GM12892 (cell line): Measurements from ENCODE around the gene CDK11A.

Source experiments
- POLR2A ChIP-seq: IDR thresholded peaks from 2 replicates; pipeline ENCODE4 v1.6.1; 2011; ENCODE audit warnings: low read depth, low read length, control low read depth
- POLR2AphosphoS5 ChIP-seq: IDR thresholded peaks from 2 replicates; pipeline ENCODE4 v1.6.1; 2011; ENCODE audit warnings: low read depth, low read length, control low read depth
- TAF1 ChIP-seq: IDR thresholded peaks from 2 replicates; pipeline ENCODE4 v1.6.1; 2011; ENCODE audit warnings: low read depth, mild to moderate bottlenecking, control low read depth, low read length, borderline replicate concordance

- TF ChIP-seq POLR2A = no peak
- no peak for TF ChIP-seq POLR2AphosphoS5
- no peak for TF ChIP-seq TAF1
These were observed 33.4 kb upstream of the CDK11A start for GRCh38 chr1:1757422-1758058.
